ENCODE data around the gene BTN1A1.

Gene BTN1A1

DNA sequence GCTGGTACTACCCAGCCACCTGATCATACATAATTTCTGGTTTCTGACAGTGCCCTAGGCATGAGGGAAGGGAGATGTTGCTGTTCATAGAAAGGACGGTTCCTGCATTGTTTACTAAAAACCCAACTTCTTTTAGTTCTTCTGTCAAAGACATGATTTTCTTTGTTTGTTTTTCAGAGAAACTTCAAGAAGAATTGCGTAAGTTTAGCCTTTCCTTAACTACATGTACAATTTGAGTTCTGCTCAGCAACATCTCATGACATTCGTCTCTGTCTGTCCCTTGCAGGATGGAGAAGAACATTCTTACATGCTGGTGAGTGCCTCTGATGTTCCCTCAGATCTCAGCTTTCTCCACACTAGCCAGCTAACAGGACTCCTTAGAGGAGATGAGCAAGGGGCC lies 34.3 kb upstream of the BTN1A1 start:
- Histone ChIP-seq H3K36me3 (ENCODE audit: insufficient read depth, low read depth, low read length) (peaks cover 78% of the 10 kb centered on the region), H3K4me3 (ENCODE audit: low read length) (no peak overlapping the region), H3K9ac (ENCODE audit: low read depth, low read length) (no peak overlapping the region), H3K27ac (ENCODE audit: low read length) (no peak overlapping the region), H3K4me1 (ENCODE audit: insufficient read depth, low read length) (no peaks in the 10 kb centered on the region), H3K27me3 (ENCODE audit: insufficient read depth, low read length) (no peaks in the 10 kb centered on the region), H3K9me3 (ENCODE audit: insufficient read depth, low read depth, low read length) (no peaks in the 10 kb centered on the region)

DNA sequence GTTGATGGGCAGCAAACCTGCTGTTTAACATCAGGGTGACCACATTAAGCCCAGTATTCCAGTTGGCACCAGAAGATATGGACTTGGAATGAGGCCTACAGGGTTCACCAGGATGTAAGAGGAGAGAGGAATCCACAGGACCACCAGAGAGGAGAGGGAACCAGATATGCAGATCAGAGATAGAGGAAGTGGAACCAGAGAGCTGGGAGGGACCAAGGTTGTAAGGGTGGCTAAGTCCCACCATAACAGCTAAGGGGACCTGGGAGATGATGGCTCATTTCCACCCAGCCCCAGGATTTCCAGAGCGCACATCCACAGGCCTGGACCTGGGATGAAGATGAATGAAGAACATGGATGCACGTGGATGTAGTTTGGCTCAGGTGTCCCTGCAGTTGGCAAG lies 31.3 kb upstream of the BTN1A1 start:
- no peak overlapping the region for H3K9ac ChIP-seq (ENCODE audit: low read depth, low read length)
- no peak overlapping the region for H3K4me3 ChIP-seq (ENCODE audit: low read length)
- H3K4me1 ChIP-seq (ENCODE audit: insufficient read depth, low read length): no peaks in the 10 kb centered on the region
- no peaks in the 10 kb centered on the region for H3K27me3 ChIP-seq (ENCODE audit: insufficient read depth, low read length)
- H3K9me3 ChIP-seq (ENCODE audit: insufficient read depth, low read depth, low read length): no peaks in the 10 kb centered on the region
- H3K36me3 ChIP-seq (ENCODE audit: insufficient read depth, low read depth, low read length): peaks cover 54% of the 10 kb centered on the region
- no peak overlapping the region for H3K27ac ChIP-seq (ENCODE audit: low read length)

DNA sequence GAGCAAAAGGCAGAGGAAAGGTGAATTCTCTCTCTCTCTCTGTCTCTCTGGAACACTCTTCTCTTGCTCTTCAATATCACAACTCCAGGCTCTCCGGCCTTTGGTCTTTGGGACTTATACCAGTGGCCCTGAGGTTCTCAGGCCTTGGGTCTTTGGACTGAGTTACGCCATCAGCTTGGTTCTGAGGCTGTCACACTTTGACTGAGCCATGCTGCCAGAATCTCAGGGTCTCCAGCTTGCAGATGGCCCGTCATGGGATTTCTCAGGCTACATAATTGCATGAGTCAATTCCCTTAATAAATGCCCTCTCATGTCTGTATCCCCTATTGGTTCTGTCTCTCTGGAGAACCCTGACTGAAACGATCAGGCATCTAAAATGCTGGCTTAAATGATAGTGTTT lies 29.5 kb upstream of the BTN1A1 start:
- Histone ChIP-seq H3K9me3 (ENCODE audit: insufficient read depth, low read depth, low read length) (no peaks in the 10 kb centered on the region), H3K36me3 (ENCODE audit: insufficient read depth, low read depth, low read length) (peaks cover 36% of the 10 kb centered on the region), H3K27me3 (ENCODE audit: insufficient read depth, low read length) (no peaks in the 10 kb centered on the region), H3K9ac (ENCODE audit: low read depth, low read length) (no peak overlapping the region), H3K4me1 (ENCODE audit: insufficient read depth, low read length) (peaks cover 8% of the 10 kb centered on the region), H3K27ac (ENCODE audit: low read length) (no peak overlapping the region), H3K4me3 (ENCODE audit: low read length) (no peak overlapping the region)

DNA sequence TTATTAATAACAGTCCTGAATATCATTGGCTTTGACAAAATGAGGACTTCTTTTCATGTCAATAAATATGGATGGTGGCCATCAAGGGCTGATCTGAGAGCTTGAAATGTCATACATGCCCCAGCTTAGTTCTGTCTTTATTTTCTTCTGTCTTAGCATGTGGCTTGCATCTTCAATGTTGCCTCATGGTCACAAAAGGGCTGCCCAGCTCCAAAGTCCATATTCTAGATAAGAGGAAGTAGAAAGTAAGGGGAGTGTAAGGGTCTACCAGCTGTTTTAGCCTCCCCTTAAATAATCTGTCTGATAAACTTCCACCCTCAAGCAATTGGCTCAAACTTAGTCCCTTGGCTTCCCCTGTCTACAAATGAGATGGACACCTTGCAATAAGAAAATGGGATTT lies 28.1 kb upstream of the BTN1A1 start:
- no peaks in the 10 kb centered on the region for H3K9me3 ChIP-seq (ENCODE audit: insufficient read depth, low read depth, low read length)
- H3K4me3 ChIP-seq (ENCODE audit: low read length): no peak overlapping the region
- H3K9ac ChIP-seq (ENCODE audit: low read depth, low read length): no peak overlapping the region
- H3K27me3 ChIP-seq (ENCODE audit: insufficient read depth, low read length): no peaks in the 10 kb centered on the region
- H3K27ac ChIP-seq (ENCODE audit: low read length): no peak overlapping the region
- H3K4me1 ChIP-seq (ENCODE audit: insufficient read depth, low read length): peaks cover 19% of the 10 kb centered on the region
- H3K36me3 ChIP-seq (ENCODE audit: insufficient read depth, low read depth, low read length): peaks cover 22% of the 10 kb centered on the region

DNA sequence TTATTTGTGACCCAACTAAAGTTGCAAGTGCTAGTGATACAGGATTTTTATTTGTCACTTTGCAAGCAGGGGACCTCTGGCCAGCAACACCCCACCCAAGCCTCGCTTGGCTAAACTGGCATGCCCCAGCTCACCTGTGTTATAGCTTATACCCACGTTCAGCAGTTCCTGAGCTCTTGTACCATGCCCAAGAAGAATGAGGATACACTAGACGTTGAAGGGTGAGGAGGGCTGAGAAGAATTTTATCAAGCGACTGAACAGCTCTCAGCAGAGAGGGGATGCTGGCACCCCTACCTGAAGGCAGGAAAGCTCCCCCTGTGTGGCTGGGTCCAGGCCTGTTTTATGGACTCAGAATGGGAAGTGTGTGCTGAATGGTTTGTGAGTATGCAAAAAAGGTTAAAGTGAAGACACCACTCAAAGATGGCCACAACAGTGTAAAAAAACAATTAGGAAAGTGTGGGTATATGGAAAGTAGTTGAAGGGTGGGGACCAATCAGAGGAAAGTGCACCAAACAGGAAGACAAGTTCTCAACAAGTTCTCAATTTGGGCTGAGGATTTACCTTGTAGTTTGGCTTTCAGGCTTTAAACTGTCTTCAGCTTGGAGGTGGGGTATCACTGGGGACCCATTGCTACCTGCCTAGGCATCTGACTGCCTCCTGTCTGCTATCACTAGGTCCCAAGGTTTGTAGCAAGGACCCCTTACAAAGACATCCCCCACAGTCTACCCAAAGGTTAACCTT lies 27.4 kb upstream of the BTN1A1 start:
- H3K9ac ChIP-seq (ENCODE audit: low read depth, low read length): no peak overlapping the region
- H3K4me1 ChIP-seq (ENCODE audit: insufficient read depth, low read length): peaks cover 19% of the 10 kb centered on the region
- H3K36me3 ChIP-seq (ENCODE audit: insufficient read depth, low read depth, low read length): peaks cover 16% of the 10 kb centered on the region
- no peaks in the 10 kb centered on the region for H3K27me3 ChIP-seq (ENCODE audit: insufficient read depth, low read length)
- no peak overlapping the region for H3K4me3 ChIP-seq (ENCODE audit: low read length)
- no peak overlapping the region for H3K27ac ChIP-seq (ENCODE audit: low read length)
- H3K9me3 ChIP-seq (ENCODE audit: insufficient read depth, low read depth, low read length): no peaks in the 10 kb centered on the region

DNA sequence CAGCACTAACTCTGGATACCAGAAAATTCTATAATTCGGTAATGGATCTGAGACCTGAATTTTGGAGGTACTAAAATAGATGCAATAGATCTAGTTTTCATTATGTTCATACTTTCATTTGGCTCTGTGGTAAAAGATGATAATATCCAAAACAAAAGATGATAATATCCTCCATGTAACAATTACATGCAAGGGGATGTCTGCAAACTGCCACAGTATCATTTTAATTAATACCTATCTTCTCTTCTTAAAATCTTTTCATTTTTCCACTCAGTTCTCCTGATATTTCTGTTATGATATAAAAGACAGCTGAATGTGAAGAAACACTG lies 26.7 kb upstream of the BTN1A1 start:
- Histone ChIP-seq H3K27ac (ENCODE audit: low read length) (no peak overlapping the region), H3K4me1 (ENCODE audit: insufficient read depth, low read length) (peaks cover 19% of the 10 kb centered on the region), H3K9me3 (ENCODE audit: insufficient read depth, low read depth, low read length) (no peaks in the 10 kb centered on the region), H3K9ac (ENCODE audit: low read depth, low read length) (peak overlapping the region; percentile 72; the same call in 1 of the 2 replicates), H3K4me3 (ENCODE audit: low read length) (peak overlapping the region; percentile 64), H3K27me3 (ENCODE audit: insufficient read depth, low read length) (no peaks in the 10 kb centered on the region), H3K36me3 (ENCODE audit: insufficient read depth, low read depth, low read length) (peaks cover 9% of the 10 kb centered on the region)

DNA sequence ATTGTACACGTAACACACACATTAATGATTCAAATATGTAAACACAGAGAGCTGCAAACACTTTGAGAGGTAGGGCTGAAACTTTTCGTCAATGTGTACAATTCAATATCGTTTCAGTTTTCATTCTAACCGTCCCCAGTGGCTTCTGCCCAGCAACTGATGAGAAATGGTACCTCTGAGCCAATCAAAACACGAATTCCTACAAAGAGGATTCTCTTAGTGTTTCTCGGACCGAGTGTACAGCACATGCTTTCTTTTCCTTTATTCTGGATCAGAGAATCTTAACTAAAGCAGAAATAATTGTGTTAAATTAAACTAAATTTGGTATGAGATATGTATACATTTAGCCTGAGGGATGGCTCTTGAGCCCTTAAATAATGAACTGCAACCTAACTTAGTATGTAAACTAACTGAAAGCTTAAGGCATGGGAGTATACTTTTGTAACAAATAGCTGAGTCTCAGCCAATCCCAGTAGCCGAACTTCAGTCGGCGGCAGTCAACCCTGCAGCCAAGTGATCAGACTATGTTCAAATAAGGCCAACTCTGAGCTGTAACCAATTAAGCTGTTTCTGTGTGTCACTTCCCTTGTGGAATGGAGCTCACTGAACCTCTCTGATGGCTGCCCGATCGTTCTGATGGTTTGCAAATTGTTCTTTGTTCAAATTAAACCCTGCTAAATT lies 26.2 kb upstream of the BTN1A1 start:
- H3K27ac ChIP-seq (ENCODE audit: low read length): peak overlapping the region; percentile 8
- H3K36me3 ChIP-seq (ENCODE audit: insufficient read depth, low read depth, low read length): peaks cover 4% of the 10 kb centered on the region; the same call in 1 of the 2 replicates
- H3K4me1 ChIP-seq (ENCODE audit: insufficient read depth, low read length): peaks cover 19% of the 10 kb centered on the region
- H3K4me3 ChIP-seq (ENCODE audit: low read length): peak overlapping the region; percentile 64
- H3K27me3 ChIP-seq (ENCODE audit: insufficient read depth, low read length): no peaks in the 10 kb centered on the region
- H3K9ac ChIP-seq (ENCODE audit: low read depth, low read length): peak overlapping the region; percentile 72; the same call in 1 of the 2 replicates
- no peaks in the 10 kb centered on the region for H3K9me3 ChIP-seq (ENCODE audit: insufficient read depth, low read depth, low read length)

DNA sequence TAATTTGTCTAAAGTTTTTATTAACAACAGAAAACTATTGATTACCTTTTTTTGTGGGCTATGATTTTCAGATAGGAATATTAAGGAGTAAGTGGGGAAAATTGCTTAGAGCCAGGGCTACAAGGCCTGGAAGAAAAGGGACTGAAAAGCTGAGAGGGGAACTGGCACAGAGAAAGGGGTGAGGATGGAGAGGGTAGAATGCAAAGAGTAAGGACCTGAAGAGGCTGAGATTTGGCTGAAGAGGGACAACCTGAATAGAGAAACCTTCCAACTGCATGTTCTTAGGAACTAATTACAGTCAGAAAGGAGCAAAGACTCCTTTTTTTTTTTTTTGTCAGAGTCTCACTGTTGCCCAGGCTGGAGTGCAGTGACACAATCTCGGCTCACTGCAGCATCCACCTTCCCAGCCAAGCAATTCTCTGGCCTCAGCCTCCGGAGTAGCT lies 25.6 kb upstream of the BTN1A1 start:
- Histone ChIP-seq H3K4me1 (ENCODE audit: insufficient read depth, low read length) (peaks cover 19% of the 10 kb centered on the region), H3K27me3 (ENCODE audit: insufficient read depth, low read length) (no peaks in the 10 kb centered on the region), H3K9ac (ENCODE audit: low read depth, low read length) (peak overlapping the region; percentile 72; the same call in 1 of the 2 replicates), H3K27ac (ENCODE audit: low read length) (peak overlapping the region; percentile 8), H3K4me3 (ENCODE audit: low read length) (peak overlapping the region; percentile 64), H3K36me3 (ENCODE audit: insufficient read depth, low read depth, low read length) (no peaks in the 10 kb centered on the region), H3K9me3 (ENCODE audit: insufficient read depth, low read depth, low read length) (no peaks in the 10 kb centered on the region)

DNA sequence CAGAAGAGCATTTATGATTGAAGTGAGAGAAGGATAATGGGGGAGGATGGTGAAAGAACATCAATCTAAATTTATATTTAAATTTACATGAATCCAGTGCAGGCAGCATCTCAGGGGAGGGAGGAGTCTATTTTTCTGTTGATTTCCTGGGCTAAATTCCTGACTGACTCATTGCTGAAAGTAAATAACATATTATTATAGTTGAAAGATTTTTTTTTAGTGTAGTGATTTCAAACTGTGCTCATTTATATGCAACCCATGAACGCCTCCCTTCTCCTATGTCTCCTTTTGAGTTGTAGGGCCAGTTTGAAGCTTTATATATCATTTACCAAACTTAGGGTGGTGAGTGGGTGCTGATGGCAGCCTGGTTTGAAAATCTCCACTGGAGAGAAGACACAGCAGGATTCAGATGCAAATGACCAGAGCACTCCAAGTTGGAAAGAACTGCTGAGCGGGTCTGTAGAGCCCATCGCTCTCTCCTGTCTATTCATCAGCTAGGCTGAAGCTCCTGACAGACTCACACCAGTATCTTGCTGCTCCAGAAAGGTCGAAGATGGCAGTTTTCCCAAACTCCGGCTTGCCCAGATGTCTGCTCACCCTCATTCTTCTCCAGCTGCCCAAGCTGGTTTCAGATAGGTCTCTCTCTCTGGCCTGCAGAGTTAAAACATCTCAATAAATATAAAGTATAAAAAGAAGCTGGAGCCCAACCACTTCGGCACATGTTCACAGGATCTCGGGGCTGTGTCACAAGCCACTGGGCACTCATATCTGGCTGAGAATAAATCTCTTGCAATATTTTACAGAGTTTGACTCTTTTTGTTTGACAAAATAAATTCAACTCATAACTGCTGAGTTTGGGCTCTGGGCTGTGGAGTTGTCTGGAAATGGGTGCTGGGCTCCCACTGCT lies 24.0 kb upstream of the BTN1A1 start:
- Histone ChIP-seq H3K27ac (ENCODE audit: low read length) (no peak overlapping the region), H3K9me3 (ENCODE audit: insufficient read depth, low read depth, low read length) (no peaks in the 10 kb centered on the region; the same call in 1 of the 2 replicates), H3K9ac (ENCODE audit: low read depth, low read length) (peak overlapping the region; percentile 13; the same call in 1 of the 2 replicates), H3K36me3 (ENCODE audit: insufficient read depth, low read depth, low read length) (no peaks in the 10 kb centered on the region), H3K27me3 (ENCODE audit: insufficient read depth, low read length) (no peaks in the 10 kb centered on the region), H3K4me3 (ENCODE audit: low read length) (no peak overlapping the region), H3K4me1 (ENCODE audit: insufficient read depth, low read length) (peaks cover 19% of the 10 kb centered on the region)

DNA sequence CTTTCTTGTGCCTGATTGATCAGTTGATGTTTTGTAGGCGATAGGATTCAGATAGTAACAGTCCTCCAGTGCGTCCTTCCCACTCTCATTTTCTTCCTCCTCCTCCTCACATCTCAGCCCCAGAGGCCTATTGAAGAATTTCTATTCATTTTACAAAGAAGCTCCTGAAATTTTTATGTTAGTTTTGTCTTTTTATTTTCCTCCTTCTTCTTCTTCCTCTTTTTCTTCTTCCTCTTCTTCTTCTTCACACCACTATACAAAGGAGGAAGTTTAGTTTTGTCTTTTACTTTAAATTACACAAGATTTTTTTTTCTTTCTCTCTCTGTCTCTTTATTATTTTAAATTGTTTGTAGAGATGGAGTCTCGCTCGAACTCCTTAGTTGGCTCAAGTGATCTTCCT lies 23.2 kb upstream of the BTN1A1 start:
- H3K4me1 ChIP-seq (ENCODE audit: insufficient read depth, low read length): peaks cover 19% of the 10 kb centered on the region
- no peak overlapping the region for H3K4me3 ChIP-seq (ENCODE audit: low read length)
- no peaks in the 10 kb centered on the region; the same call in 1 of the 2 replicates for H3K9me3 ChIP-seq (ENCODE audit: insufficient read depth, low read depth, low read length)
- H3K27me3 ChIP-seq (ENCODE audit: insufficient read depth, low read length): no peaks in the 10 kb centered on the region
- H3K9ac ChIP-seq (ENCODE audit: low read depth, low read length): no peak overlapping the region
- no peaks in the 10 kb centered on the region for H3K36me3 ChIP-seq (ENCODE audit: insufficient read depth, low read depth, low read length)
- no peak overlapping the region for H3K27ac ChIP-seq (ENCODE audit: low read length)

DNA sequence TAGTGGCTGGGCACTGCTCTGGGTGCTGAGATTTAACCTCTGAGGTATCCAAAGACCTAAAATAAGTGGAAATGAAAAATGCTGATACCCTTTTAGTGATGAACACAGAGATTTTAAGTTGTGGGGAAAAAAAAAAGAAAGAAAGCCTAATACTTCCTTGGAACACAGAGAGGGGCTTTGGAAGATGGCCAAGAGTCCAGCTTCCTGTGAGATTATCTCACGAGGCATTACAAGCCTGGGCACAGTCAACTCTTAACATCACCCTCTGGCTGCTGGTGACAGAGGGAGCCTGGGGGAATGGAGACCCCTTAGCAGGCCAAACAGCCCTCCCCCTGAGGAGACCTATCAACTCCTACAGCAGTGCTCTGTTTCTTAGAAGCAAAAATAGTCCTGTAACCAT lies 22.7 kb upstream of the BTN1A1 start:
- Histone ChIP-seq H3K36me3 (ENCODE audit: insufficient read depth, low read depth, low read length) (no peaks in the 10 kb centered on the region), H3K27me3 (ENCODE audit: insufficient read depth, low read length) (no peaks in the 10 kb centered on the region), H3K4me3 (ENCODE audit: low read length) (no peak overlapping the region), H3K4me1 (ENCODE audit: insufficient read depth, low read length) (peaks cover 19% of the 10 kb centered on the region), H3K9me3 (ENCODE audit: insufficient read depth, low read depth, low read length) (no peaks in the 10 kb centered on the region; the same call in 1 of the 2 replicates), H3K9ac (ENCODE audit: low read depth, low read length) (no peak overlapping the region), H3K27ac (ENCODE audit: low read length) (no peak overlapping the region)

Measured in iPS-20b (cell line).